Lower lobe of right lung (tissue), 2 donors: ENCODE results near the gene MOSMO. TPM values are rescaled to one million over a fixed set of nuclear protein-coding genes. Genes with fewer than 3 reads are reported as not detected.

Experiments
- ATAC-seq, 2 donors: fragments of 200-7000 bp; cut with Tn5 transposase; one replicate each; pipeline ENCODE4 v1.9.1; 2020 to 2022; ENCODE audit warnings: mild to moderate bottlenecking in 2 of 2, moderate library complexity in 2 of 2
- DNase-seq: peaks from one replicate; pipeline ENCODE4 v3.0.0-alpha.2; 2020
- H3K27ac ChIP-seq: fragments of 200-600 bp; one replicate; pipeline ENCODE4 v1.8.0; 2022
- H3K27me3 ChIP-seq: fragments of 200-600 bp; one replicate; pipeline ENCODE4 v1.8.0; 2022; ENCODE audit warnings: low read depth
- H3K36me3 ChIP-seq: fragments of 200-600 bp; one replicate; pipeline ENCODE4 v1.8.0; 2022; ENCODE audit warnings: mild to moderate bottlenecking
- H3K4me1 ChIP-seq: fragments of 200-600 bp; one replicate; pipeline ENCODE4 v1.8.0; 2022
- H3K4me3 ChIP-seq: fragments of 200-600 bp; one replicate; pipeline ENCODE4 v1.8.0; 2022; ENCODE audit warnings: mild to moderate bottlenecking
- H3K9me3 ChIP-seq: fragments of 200-600 bp; one replicate; pipeline ENCODE4 v1.8.0; 2022
- intact Hi-C: fragments of 100-400 bp; cut with DNase I; formaldehyde crosslinking; loops from one replicate; pipeline ENCODE4 v1.11.0; 2022
- long read RNA-seq: library from polyadenylated mRNA; unstranded; transcript quantifications from one replicate; pipeline ENCODE4 v2.0.0, GENCODE V29; 2021
- total RNA-seq: library from RNA; stranded (reverse); fragmentation: NEBNext Ultra II Directional; extraction: Animal tissue kit (Norgen Biotek cat#: 25700); gene quantifications from one replicate; pipeline ENCODE4 v1.2.1, GENCODE V29; 2021
- TF ChIP-seq, protein P1 (sequence below): fragments of 200-600 bp; IDR thresholded peaks from one replicate; pipeline ENCODE4 v1.8.0; 2022; ENCODE audit warnings: antibody characterized with exemption, mild to moderate bottlenecking
- donor health status: DM: no; HTN: yes; CAD: no; lungs with severe emphysema.

Gene MOSMO
- 15.4 TPM for total RNA-seq
- long read RNA-seq, full-length matches to known transcripts = 5 of 15 reads
- long read RNA-seq, partial matches to known transcripts = 1 of 15 reads
- long read RNA-seq, other reads (novel, unspliced or antisense) = 9 of 15 reads

DNA sequence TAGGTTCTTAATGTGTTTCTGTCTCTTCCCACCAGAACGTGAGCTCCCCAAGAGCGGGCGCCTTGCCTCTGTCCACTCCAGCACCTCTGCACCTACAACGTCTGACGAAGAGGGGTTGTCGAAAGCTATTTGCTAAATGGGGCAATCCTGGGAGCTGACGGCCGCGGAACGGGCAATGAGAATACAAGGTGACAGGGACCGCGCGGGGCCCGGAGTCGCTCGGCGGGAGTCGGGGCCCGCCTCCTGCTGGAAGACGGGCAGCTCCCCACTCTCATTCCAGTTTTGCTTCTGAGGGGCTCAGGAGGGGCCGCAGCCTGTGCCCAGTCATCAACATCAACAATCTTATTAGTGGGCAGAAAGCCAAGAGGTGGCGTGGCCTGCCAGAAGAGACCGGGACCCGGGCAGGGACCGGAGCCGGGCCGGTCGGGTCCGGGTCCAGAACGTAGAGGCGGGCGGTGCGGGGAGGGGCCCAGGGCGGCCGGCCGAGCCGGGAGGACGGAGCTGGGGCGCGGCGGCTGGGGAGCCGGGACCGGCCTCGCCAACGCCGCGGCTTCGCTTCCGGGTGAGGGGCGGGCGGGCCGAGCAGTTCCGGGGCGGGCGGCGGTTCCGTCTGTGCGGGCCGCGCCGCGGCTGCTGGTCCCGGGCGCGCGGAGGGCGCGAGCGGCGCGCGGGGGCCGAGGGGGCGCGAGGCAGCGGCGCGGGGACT lies at the start of gene MOSMO:
MOSMO (plus strand) TSS at position 603 of the 706 bp plus-strand sequence. CDS start 191 bp downstream, outside the sequence.
- Histone ChIP-seq H3K9me3 (no peaks in the 10 kb centered on the region), H3K27me3 (no peaks in the 10 kb centered on the region), H3K4me3 (peak within 1 kb of the TSS; percentile 91), H3K27ac (peak within 1 kb of the TSS; percentile 83), H3K4me1 (peaks cover 34% of the 10 kb centered on the region), H3K36me3 (no peaks in the 10 kb centered on the region)
- TF ChIP-seq, protein P1, sequence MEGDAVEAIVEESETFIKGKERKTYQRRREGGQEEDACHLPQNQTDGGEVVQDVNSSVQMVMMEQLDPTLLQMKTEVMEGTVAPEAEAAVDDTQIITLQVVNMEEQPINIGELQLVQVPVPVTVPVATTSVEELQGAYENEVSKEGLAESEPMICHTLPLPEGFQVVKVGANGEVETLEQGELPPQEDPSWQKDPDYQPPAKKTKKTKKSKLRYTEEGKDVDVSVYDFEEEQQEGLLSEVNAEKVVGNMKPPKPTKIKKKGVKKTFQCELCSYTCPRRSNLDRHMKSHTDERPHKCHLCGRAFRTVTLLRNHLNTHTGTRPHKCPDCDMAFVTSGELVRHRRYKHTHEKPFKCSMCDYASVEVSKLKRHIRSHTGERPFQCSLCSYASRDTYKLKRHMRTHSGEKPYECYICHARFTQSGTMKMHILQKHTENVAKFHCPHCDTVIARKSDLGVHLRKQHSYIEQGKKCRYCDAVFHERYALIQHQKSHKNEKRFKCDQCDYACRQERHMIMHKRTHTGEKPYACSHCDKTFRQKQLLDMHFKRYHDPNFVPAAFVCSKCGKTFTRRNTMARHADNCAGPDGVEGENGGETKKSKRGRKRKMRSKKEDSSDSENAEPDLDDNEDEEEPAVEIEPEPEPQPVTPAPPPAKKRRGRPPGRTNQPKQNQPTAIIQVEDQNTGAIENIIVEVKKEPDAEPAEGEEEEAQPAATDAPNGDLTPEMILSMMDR = no peak
- intact Hi-C loops = loop anchor here (10.0 kb wide), 1 partner anchor 67 kb away; no protein-coding TSS in a partner anchor
- DNase-seq (peak; percentile 82), ATAC-seq (peak; percentile 93 to 96)

DNA sequence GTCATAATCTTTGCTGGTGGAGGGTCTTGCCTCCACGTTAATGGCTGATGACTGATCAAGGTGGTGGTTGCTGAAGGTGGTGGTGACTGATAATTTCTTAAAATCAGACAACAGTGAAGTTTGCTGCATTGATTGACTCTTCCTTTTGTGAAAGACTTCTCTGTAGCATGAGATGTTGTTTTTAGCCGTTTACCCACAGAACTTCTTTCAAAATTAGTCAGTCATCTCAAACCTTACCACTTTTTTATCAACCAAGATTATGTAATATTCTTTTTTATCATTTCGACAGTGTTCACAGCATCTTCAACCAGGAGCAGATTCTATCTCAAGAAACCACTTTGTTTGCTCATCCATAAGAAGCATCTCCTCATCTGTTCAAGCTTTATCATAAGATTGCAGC lies 48.9 kb upstream of the MOSMO start:
- no peak overlapping the region for H3K27ac ChIP-seq
- H3K4me1 ChIP-seq = peaks cover 21% of the 10 kb centered on the region
- intact Hi-C loops = no loop called here
- H3K27me3 ChIP-seq = no peaks in the 10 kb centered on the region
- TF ChIP-seq, protein P1 = no peak
- no peak for DNase-seq
- H3K9me3 ChIP-seq = no peaks in the 10 kb centered on the region
- no peak for ATAC-seq
- H3K36me3 ChIP-seq = peaks cover 84% of the 10 kb centered on the region
- no peak overlapping the region for H3K4me3 ChIP-seq

DNA sequence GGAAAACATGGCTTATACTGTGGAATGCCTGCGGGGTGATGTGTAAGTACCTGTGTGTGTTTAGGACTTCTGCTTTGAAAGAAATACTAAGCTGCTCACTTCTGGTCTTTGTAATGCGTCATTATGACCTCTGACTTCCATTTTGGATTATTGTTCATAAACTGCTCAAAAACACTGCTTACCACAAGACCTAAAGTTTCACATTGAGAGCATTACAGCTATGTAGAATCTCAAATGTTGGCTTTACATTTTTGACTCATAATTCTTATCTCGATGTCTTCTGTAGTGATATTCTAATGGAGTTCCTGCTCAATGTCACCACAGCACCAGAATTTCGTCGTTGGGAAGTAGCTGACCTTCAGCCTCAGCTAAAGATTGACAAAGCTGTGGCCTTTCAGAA lies 45.4 kb upstream of the MOSMO start:
- intact Hi-C loops = no loop called here
- TF ChIP-seq, protein P1 = no peak

DNA sequence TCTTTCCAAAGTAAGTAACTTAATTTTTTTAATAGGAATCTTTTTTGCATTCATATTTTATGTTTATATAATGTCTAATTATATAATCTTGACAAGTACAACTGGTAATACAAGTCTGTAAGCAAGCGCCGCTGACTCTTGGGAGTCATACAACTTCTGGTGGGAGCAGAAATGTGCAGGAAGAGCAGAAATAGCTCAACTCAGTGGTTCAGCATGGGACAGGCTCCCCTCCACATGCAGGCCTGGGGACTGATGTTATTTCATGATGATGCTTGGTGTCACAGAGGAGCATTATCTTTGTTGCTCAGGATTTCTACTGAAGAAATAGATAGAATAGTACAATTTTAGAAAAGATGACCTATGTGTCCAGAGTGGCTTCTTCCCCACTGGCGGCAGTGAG lies 44.0 kb upstream of the MOSMO start:
- ATAC-seq (no peak), DNase-seq (no peak)
- Histone ChIP-seq H3K9me3 (no peaks in the 10 kb centered on the region), H3K27me3 (no peaks in the 10 kb centered on the region), H3K27ac (no peak overlapping the region), H3K4me1 (no peaks in the 10 kb centered on the region), H3K4me3 (no peak overlapping the region), H3K36me3 (peaks cover 100% of the 10 kb centered on the region)
- intact Hi-C loops = no loop called here
- TF ChIP-seq, protein P1 = no peak

More for the DNA sequence above, 45.4 kb upstream of the MOSMO start:
- DNase-seq (no peak), ATAC-seq (no peak)
- no peaks in the 10 kb centered on the region for H3K9me3 ChIP-seq
- no peak overlapping the region for H3K4me3 ChIP-seq
- no peaks in the 10 kb centered on the region for H3K27me3 ChIP-seq
- peaks cover 100% of the 10 kb centered on the region for H3K36me3 ChIP-seq
- no peak overlapping the region for H3K27ac ChIP-seq
- H3K4me1 ChIP-seq = peaks cover 6% of the 10 kb centered on the region

DNA sequence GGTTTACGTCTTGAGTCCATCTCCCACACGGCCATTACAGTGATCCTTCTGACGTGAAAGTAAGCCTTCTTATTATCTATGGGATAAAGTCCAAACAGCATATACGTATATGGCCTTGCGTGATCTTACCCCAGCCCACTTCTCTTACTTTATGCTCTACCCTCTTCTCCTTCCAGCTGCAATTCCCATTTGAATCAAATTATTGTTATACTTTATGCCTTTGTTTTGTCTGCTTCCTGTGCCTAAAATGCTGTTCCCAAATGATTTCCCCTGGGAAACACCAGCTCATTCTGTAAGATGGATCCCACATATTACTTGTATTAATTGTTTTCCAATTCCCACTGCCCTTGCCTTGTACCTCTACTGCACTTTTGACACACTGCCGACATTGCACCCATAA lies 43.6 kb upstream of the MOSMO start:
- Histone ChIP-seq H3K36me3 (peaks cover 100% of the 10 kb centered on the region), H3K4me3 (no peak overlapping the region), H3K9me3 (no peaks in the 10 kb centered on the region), H3K4me1 (no peaks in the 10 kb centered on the region), H3K27me3 (no peaks in the 10 kb centered on the region), H3K27ac (no peak overlapping the region)
- DNase-seq (no peak), ATAC-seq (no peak)
- TF ChIP-seq, protein P1 = no peak
- intact Hi-C loops = no loop called here
